Stimulated activated CD8-positive, alpha-beta memory T cell treated with anti-CD3 and anti-CD28 coated beads, Interleukin-2, amount 100 ng/mL, for 48 hours (primary cell): ENCODE measurements around the gene AGAP1.
"Not testable (repeated sequence)": the region's sequence is repeated elsewhere in the genome, so short reads cannot be mapped to it uniquely, and the experiment has no call there.

Source experiments
- DNase-seq, 2 donors: peaks; one replicate each; pipeline ENCODE4 v3.0.0-alpha.2; 2020; ENCODE audit warnings: low read depth in 2 of 2

The AGAP1 gene

DNA sequence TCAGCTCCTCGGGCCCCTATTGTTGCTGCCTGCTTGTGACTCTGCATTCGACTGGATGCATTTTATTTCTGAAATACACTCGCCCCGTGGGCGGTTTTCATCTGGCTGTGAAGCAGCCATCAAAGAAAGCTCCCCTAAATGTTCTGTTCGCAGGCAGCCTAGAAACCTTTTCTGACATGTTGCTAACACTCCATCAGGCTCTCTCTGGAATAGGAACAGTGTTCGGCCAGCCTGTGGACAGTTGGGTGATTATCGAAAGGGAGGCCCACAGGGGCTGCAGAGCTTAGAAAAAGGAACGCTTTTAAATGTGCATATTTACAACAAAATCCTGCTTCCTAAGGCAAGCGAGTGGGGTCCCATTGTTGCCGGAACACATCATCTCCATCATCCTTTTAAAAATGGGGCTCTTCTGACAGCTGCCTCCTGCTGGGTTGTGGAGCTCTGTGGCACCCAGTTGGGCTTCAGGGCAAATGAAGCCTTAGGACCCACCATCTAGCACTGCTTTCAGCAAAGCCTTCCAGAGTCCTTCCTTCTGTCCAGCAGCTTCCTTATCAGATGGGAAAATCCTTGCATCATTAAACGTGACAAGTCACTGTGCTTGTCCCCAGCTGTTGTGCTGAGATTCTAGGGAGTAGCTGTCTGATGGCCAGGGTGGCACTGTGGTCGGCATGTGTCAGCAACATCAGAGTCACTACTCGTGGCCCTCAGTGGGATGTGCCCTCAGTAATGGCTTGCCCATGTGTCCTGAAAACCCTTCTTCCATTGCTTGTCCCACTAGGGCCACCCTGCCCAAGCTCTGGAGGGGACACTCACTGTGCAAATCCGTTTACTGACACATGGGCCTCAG, 571.7 kb downstream of the AGAP1 start:
- DNase-seq, result no peak

DNA sequence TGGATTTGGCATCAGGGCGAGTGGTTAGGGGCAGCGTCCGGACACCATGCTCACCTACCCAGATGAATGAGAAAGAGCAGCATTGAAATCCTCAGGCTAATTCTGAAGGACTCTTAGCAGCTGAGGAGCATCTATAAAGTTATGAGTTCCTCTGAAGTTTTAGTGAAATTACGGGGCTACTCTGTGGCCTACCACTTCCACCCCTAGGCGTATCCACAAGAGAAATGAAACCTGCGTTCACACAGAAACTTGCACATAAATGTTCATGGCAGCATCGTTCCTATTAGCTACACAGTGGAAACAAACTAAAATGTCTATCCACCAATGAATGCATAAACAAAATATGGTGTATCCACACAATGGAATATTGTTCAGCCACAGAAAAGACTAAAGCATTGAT, 576.4 kb downstream of the AGAP1 start:
- DNase-seq, result no peak

- no peak for DNase-seq
Measured at GRCh38 chr2:236073246-236073645, 579.4 kb downstream of the AGAP1 start.

DNA sequence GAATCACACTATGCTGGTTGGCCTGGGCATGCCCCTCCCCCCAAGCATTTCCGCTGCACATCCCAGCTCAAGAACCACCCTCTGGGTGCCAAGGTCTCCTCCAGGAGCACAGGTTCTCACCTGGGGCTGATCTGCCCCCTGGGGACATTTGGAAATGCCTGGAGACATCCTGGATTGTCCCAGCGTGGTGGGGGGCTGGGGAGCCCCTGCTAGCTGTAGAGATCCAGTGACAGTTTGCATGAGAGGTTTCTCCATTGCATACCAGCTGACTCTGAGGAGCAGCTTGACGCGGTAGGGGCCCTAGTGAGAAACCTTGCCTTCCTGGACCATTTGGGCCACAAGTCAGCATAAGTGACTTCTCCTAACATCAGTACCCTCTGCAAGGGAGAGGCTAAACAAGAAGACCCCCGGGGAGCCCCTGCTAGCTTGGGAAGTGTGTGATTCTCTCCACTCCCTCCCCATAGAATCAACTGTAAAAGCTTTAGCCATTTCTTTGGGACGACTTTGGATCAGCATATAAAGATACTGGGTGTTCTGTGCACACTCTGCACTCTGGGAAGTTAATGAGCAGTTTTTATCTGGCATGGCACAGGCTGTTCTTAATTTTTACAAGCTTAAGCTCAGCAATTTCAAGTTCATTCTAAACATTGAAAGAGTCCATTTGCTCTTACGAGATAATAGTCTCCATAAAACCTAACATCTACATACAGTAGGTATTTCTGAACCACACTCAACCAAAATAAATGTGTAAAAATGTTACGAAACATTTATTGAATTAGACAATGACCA, 580.2 kb downstream of the AGAP1 start:
- no peak for DNase-seq

DNA sequence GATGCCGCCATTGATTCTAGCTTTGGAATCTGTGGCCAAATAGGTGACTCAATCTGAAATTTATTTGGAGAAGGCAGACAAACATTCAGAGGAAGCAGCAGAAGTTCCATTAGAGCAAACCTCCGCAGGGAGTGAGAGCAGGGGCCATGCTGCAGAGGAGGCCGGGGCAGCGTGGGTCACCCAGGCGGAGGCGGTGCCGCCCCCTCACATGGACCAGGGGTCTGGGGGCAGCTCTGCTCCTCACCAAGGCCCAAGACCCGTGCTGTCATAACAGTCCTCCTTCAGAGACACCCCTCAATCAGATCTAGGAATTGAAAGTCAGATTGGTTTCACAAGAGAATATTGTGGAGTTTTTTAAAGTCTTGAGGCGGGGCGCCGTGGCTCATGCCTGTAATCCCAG, 582.0 kb downstream of the AGAP1 start:
- no peak for DNase-seq

DNA sequence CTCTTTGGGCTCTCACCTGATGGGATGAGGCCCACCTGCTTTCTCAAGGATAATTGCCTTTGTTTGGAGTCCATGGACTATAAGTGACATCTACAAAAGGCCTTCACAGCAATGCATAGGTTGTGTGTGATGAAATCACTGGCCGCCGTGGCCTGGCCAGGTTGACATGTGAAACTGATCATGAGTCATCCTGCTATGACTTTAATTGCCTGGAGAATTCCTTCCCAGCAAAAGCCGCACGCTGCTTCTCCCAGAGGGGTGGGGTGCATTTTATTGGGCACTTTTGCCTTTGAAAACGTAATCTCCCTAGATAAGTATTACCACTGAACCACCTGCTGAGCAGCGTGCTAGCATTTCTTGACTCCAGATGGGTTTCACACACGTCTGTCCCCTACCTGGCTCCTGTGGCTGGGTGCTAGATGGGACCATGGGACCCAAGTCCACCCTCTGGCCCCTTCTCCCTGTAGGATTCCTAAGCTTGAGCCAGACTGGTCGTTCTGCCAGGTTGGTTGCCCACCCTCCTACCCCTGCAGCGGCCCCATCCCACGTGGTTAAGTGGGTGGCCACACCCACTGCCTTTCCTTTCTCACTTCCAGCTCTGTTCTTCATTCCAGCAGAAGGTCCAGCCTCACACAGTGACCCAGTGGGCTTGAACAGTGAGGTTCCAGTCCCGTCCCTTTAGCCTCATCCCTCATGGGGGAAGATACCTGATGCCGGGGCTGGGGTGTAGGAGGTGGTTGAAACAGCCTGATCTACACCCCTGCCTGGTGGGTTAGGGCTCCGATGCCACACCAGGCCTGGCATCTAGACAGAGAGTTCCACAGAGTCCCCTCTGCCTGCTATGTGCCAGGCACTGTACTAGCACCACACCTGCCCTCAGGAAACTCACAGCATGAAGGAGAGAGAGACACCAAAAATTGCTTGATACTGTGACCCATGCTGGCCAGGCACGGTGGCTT, 584.7 kb downstream of the AGAP1 start:
- DNase-seq, result no peak

DNA sequence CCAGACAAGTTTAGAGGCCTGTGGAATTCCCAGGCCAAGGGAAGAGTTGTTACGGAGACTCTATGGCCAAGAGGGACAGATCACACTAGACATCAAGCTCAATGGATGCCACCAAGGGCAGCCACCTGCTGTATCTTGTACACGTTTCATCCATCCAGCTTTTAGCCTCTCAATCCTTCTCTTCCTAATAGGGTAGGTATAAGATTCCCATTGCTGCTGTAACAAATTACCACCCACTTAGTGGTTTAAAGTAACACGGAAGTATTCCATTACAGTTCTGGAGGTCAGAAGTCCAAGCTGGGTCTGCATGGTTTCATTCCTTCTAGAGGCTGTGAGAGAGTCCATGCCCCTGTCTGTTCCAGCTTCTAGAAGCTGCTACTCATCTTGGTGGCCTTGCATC, 586.6 kb downstream of the AGAP1 start:
- DNase-seq, result no peak

DNA sequence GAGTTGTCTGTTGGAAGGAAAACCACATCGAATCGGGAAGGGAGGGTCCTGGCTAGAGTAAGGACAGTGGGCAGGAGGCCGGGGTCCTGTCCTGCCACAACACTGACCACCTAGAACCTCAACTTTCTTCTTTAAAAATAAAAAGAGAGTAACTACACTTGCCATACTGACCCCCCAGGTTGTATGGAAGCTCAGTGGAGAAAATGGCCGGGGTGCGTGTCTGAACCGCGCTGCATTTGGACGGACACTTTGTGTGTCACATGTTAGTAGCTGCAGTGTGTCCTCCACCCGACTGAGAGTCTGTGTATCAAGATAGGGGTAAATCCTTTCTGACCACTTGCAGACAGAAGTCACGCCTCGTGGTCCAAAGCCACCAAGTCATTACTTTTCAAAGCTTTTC, 587.3 kb downstream of the AGAP1 start:
- DNase-seq, result no peak

DNA sequence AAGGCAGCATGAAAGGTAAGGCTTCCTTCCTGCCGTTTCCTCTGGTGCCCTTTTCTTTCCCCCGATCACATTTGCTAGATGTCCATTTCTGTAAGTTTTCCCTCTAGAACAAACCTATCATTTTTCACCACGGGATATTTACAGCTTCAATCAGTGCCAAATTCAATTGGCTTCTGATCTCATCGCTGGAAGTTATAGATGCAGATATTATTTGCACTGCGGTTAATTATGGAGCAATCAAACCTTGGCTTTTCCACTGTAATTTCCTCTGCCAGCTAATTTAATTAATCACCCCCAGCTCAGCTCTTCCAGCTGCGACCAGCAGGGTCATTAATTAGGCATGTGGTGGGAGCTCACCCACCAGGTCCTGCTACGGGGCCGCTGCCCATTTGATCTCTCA, 588.2 kb downstream of the AGAP1 start:
- no peak for DNase-seq

- DNase-seq, result no peak
Measured at GRCh38 chr2:236083934-236084333, 590.1 kb downstream of the AGAP1 start.

DNA sequence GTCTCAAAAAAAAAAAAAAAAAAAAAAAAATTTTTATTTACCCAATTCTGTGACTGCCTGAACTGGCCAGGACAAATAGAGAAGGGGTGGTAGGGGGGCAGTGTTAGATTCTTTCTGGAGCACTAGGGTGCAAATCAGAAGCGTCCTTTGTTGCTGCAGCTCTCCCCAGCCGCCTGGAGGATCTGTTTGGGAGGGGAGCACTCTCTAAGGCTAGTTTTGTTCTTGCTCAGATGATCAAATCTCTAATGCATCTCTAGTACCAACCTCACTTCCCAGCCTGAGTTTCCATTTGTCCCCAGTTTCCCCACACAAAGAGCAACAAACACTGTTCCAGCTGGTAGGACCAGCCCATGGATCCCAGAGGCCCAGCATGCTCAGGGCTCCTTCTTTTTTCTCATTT, 591.4 kb downstream of the AGAP1 start:
- DNase-seq, result no peak

GRCh38 chr2:236085647-236086046, 591.8 kb downstream of the AGAP1 start:
- DNase-seq, result no peak

DNA sequence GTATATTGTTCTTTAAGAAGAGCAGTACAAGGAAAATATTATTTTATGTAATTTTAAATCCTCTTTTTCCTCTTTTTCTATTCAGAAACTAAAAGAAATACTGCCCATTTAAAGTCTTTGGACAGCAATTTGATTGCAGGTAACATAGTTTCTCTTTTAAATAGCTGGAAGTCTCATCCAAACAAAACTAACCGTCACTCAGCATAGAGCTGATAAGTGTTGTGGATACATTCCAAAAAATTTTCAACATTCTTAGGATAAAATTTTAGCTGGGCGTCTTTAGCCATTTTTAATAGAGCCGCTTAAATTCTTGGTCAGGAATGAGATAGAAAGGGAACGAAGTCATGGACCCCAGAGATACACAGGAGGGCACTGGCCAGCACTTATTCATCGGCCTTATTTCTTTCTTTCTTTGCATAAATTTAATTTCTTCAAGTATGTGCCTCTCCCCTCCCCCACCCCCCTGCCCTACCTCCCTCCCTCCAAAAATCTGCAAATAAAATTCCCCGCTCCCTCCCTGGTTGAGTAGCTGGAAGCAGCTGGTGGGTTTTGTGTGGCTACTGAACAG, 592.6 kb downstream of the AGAP1 start:
- DNase-seq, result no peak

GRCh38 chr2:236086971-236087465, 593.2 kb downstream of the AGAP1 start:
- DNase-seq, result no peak

DNA sequence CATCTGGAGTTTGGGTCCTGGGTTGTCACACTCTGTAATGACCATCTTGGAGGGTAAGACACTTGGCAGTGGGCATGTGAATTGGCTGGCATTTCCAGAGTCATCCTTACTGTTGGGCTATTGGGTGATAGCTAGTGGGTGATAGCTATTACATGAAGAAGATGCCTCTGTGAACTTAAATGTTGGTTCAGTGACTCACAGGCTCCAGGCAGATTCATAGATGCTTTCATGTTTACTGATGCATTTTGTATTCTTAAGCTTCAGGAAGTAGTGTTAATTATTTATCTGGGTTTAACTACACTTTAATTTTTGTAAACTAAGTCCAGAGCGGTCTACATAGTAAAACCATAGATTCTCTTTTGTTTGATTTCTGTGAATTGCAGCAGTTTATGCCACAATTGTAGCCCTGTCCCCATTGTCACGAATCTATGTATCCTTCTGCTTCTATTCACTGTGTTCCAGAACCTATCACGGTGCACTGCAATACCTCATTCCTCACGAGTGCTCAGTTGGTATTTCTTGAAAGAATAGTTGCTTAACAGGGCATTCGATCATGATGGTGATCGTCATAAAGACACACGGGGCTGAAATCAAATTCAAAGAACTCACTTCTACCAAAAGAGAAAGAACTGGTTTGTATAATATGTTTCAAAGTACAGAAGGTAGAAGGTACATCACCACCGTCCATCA, 594.7 kb downstream of the AGAP1 start:
- DNase-seq, result no peak

GRCh38 chr2:236089271-236090026, 595.6 kb downstream of the AGAP1 start:
- no peak for DNase-seq

- no peak for DNase-seq
Measured at GRCh38 chr2:236090027-236090382, 596.2 kb downstream of the AGAP1 start.

DNA sequence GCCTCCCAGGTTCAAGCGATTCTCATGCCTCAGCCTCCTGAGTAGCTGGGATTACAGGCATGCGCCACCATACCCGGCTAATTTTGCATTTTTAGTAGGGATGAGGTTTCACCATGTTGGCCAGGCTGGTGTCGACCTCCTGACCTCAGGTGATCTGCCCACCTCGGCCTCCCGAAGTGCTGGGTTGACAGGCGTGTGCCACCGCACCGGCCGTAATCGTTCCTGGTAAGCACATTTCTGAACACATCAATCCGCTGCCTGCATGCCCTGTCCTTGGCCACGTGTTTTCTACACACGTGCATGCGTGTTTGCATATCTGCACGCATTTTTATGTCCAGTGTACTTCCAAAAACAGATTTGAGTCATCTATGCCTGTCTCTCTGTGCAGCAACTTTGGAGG, 597.0 kb downstream of the AGAP1 start:
- DNase-seq, result not testable (repeated sequence)

GRCh38 chr2:236092714-236093113, 598.9 kb downstream of the AGAP1 start:
- DNase-seq, result no peak

DNA sequence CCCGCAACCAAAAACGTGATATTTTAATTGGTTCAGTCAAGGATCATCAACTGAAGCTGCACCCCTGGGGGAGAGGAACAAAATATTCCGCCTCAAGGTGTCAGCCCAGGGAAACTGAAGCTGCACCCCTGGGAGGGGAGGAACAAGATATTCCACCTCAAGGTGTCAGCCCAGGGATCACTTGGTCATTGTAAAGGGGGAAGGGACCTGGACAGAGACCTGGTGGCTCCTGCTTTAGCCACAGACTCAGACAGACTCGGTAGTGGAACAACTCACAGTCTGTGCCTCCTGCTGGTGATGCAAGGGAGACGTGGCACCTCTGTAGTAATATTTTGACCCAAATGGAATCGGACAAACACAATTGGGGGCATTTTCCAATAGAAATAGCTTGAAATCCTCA, 599.3 kb downstream of the AGAP1 start:
- no peak for DNase-seq
